GM21447 (cell line): ENCODE results near the gene RRBP1.

Experiments used
- ATAC-seq: cut with Tn5 transposase; IDR thresholded peaks from one replicate; pipeline ENCODE4 v1.9.1; 2021; ENCODE audit not compliant: unreplicated experiment

The RRBP1 gene

GRCh38 chr20:17681726-17682102 is 328 bp downstream of the RRBP1 start:
- peak; percentile 10 for ATAC-seq

GRCh38 chr20:17680836-17681725 is 961 bp downstream of the RRBP1 start:
- ATAC-seq = peak; percentile 32

GRCh38 chr20:17679941-17680835 is 1.9 kb downstream of the RRBP1 start:
- ATAC-seq = no peak

GRCh38 chr20:17678886-17679285 is 3.2 kb downstream of the RRBP1 start:
- ATAC-seq = no peak

GRCh38 chr20:17678295-17678694 is 3.7 kb downstream of the RRBP1 start:
- no peak for ATAC-seq

GRCh38 chr20:17676942-17677341 is 5.1 kb downstream of the RRBP1 start:
- no peak for ATAC-seq

- ATAC-seq = no peak
Measured at GRCh38 chr20:17676378-17676759, 5.7 kb downstream of the RRBP1 start.

- no peak for ATAC-seq
Measured at GRCh38 chr20:17675519-17676377, 6.3 kb downstream of the RRBP1 start.

- ATAC-seq = no peak
Measured at GRCh38 chr20:17674722-17675518, 7.1 kb downstream of the RRBP1 start.

- ATAC-seq = no peak
Measured at GRCh38 chr20:17673084-17673483, 9.0 kb downstream of the RRBP1 start.

- no peak for ATAC-seq
Measured at GRCh38 chr20:17671565-17671964, 10.5 kb downstream of the RRBP1 start.

GRCh38 chr20:17671011-17671410 is 11.0 kb downstream of the RRBP1 start:
- ATAC-seq = no peak

- no peak for ATAC-seq
Measured at GRCh38 chr20:17669306-17669931, 12.6 kb downstream of the RRBP1 start.

- no peak for ATAC-seq
Measured at GRCh38 chr20:17668432-17668831, 13.6 kb downstream of the RRBP1 start.

- no peak for ATAC-seq
Measured at GRCh38 chr20:17667445-17667844, 14.6 kb downstream of the RRBP1 start.

GRCh38 chr20:17666481-17666880 is 15.6 kb downstream of the RRBP1 start:
- no peak for ATAC-seq

GRCh38 chr20:17665756-17666155 is 16.3 kb downstream of the RRBP1 start:
- no peak for ATAC-seq

GRCh38 chr20:17664025-17664633 is 17.9 kb downstream of the RRBP1 start:
- no peak for ATAC-seq

GRCh38 chr20:17663486-17663885 is 18.6 kb downstream of the RRBP1 start:
- ATAC-seq = no peak
